Measurements from ENCODE around the gene LYPLAL1.

LYPLAL1 gene

GRCh38 chr1:219173758-219174459 is at the start of gene LYPLAL1:
Gene LYPLAL1, plus strand, starts transcription at chr1:219173878. Its CDS starts 13 bp downstream, at chr1:219173891.
- TF ChIP-seq CTCF (IDR thresholded peaks at IDR 0.05; ENCODE audit: control insufficient read depth, extremely low read depth, insufficient read depth) = no peak
- peak within 1 kb of the TSS; percentile 93 for H3K4me3 ChIP-seq (ENCODE audit: low read depth, low read length)
- DNase-seq (ENCODE audit: low read depth) = peak; percentile 61

DNA sequence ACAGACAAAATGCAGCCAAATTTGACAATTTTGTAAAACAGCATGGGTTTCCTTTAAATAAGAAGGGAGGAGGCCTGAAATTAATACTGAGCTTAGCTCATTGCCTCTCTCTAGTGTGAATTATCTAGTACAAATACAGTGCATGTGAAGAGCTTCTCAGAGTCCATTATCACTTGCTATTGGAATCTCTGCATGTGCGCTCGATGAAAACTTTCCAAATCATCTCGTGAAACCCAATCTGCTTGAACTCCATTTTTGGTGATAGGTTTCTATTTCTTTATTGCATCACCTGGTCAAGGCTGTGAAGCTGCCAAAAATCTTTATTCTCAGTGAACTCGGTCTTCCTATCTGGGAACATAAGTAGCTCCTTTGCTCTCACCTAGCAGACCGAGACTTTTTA is 49.5 kb upstream of the LYPLAL1 start:
- no peak for TF ChIP-seq CTCF (IDR thresholded peaks at IDR 0.05; ENCODE audit: control insufficient read depth, extremely low read depth, insufficient read depth)
- DNase-seq (ENCODE audit: low read depth) = no peak

GRCh38 chr1:219125342-219125741 is 48.3 kb upstream of the LYPLAL1 start:
- no peak for TF ChIP-seq CTCF (IDR thresholded peaks at IDR 0.05; ENCODE audit: control insufficient read depth, extremely low read depth, insufficient read depth)
- no peak for DNase-seq (ENCODE audit: low read depth)
- no peak overlapping the region for H3K4me3 ChIP-seq (ENCODE audit: low read depth, low read length)

More for the DNA sequence above, 49.5 kb upstream of the LYPLAL1 start:
- H3K4me3 ChIP-seq (ENCODE audit: low read depth, low read length) = no peak overlapping the region

DNA sequence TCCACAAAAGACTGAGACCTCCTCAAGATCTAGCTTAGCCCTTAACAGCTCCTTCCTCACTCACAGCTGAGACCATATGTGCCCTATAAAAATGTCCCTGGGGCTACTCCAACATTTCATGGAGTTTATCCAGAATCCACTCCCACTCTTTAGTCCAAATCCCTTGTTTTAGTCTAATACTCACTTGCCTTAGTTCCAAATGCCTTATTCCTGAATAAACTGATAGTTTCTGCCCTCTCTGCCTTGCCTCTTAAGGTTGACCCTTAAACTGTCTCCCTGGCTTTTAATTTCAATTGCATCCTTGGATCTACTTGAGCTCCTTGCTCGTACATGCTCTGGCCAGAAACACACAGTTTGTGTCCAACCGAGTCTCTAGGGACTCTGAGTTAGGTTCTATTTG is 47.3 kb upstream of the LYPLAL1 start:
- no peak overlapping the region for H3K4me3 ChIP-seq (ENCODE audit: low read depth, low read length)
- peak; percentile 32 for DNase-seq (ENCODE audit: low read depth)
- no peak for TF ChIP-seq CTCF (IDR thresholded peaks at IDR 0.05; ENCODE audit: control insufficient read depth, extremely low read depth, insufficient read depth)

DNA sequence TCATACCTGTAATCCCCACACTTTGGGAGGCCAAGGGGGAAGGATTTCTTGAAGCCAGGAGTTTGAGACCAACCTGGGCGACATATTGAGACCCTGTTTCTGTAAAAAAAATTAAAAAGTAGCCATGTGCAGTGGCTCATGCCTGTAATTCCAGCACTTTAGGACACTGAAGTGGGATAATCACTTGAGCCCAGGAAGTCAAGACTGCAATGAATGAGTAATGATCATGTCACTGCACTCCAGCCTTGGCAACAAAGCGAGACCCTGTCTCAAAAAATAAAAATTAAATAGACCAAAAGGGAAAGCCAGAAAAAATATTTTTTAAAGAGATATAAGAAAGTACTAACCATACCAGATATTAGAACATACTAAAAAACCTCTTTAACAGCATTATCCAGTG is 44.7 kb upstream of the LYPLAL1 start:
- TF ChIP-seq CTCF (IDR thresholded peaks at IDR 0.05; ENCODE audit: control insufficient read depth, extremely low read depth, insufficient read depth) = no peak
- H3K4me3 ChIP-seq (ENCODE audit: low read depth, low read length) = no peak overlapping the region
- DNase-seq (ENCODE audit: low read depth) = no peak

DNA sequence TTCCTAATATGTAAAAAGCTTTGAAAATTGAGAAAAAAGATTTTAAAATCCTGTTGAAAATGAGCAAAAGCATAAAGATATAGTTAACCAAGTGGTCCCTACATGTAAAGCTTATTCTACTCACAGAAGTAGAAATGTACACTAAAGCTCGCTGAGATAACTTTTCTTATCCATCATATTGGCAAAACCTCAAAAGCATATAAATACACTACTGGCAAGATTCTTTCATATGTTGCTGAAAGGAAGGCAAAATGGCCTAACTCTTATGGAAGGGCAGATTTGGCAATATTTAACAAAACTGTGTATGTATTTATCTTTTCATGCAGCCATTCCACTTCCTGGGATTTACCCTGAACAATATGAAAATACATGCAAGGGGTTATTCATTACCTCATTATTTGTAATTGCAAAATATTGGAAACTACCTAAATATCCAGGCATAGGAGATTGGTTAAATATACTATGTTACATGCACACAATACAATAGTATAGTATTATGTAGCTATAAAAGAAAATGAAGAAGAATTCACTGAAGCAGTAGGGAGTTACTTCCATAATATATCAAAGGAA is 43.2 kb upstream of the LYPLAL1 start:
- H3K4me3 ChIP-seq (ENCODE audit: low read depth, low read length) = no peak overlapping the region
- no peak for DNase-seq (ENCODE audit: low read depth)
- TF ChIP-seq CTCF (IDR thresholded peaks at IDR 0.05; ENCODE audit: control insufficient read depth, extremely low read depth, insufficient read depth) = no peak

DNA sequence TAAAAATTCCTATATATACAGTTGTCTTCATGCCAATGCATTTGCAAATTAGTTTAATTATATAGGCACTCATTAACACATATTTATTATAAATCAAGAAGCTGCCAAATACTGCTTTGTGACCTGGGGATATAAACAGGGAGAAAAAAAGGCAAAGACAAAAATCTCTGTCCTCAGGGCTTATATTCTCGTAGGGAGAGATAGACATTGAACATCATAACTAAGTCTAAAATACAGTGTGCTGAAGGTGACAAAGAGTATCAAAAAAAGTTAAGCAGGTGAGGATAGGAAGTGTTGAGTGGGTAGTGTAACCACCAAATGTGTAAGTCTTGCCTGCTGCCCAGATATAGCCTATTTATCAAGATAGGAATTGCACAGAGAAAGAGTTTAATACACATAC is 40.7 kb upstream of the LYPLAL1 start:
- DNase-seq (ENCODE audit: low read depth) = no peak
- TF ChIP-seq CTCF (IDR thresholded peaks at IDR 0.05; ENCODE audit: control insufficient read depth, extremely low read depth, insufficient read depth) = no peak
- no peak overlapping the region for H3K4me3 ChIP-seq (ENCODE audit: low read depth, low read length)

Measured in LNCaP clone FGC (cell line).